ENCODE data around the gene DDX39B.
"Not testable (repeated sequence)": the region's sequence is repeated elsewhere in the genome, so short reads cannot be mapped to it uniquely, and the experiment has no call there.

The DDX39B gene

GRCh38 chr6:31525932-31526591 is 15.7 kb downstream of the DDX39B start:
- peak; percentile 50 for DNase-seq

GRCh38 chr6:31525553-31525931 is 16.3 kb downstream of the DDX39B start:
- no peak for DNase-seq

GRCh38 chr6:31521835-31522234 is 20.0 kb downstream of the DDX39B start:
- DNase-seq, result no peak

DNA sequence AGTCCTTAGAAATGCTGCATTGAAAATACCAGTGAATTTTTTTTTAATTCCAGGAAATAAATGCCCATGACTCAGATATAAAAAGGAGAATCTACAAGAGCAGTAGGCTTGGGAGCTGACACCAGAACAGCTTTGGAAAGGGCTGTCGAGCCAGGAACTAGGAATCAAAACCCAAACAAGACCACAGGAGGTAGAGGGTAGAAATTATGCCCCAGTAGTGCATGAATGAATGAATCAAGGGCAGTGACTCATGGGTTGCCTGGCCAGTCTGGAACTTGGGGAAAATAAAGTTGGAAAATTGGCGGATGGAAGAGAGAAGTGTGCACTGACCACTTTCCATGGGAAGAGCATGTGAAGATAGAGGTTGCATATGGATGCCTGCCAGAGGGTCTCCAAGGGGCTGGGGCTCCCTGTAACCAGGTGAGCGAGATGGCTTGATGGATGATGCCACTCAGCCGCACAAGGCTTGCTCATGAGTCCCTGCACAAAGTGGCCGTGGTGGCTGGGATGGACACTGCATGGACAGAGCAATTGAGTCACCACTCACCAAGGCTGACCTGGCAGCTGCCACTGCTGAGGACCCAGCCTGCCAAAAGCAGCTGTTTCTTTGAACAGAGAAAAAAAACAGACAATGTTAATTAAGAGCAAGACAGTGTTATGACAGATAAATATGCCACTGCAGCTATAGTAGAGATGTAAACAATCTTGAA is 28.2 kb downstream of the DDX39B start:
- DNase-seq, result peak; percentile 42

GRCh38 chr6:31510007-31510406 is 31.8 kb downstream of the DDX39B start:
- no peak for DNase-seq

- DNase-seq, result not testable (repeated sequence)
Observed at GRCh38 chr6:31509036-31509435, 32.8 kb downstream of the DDX39B start.

DNA sequence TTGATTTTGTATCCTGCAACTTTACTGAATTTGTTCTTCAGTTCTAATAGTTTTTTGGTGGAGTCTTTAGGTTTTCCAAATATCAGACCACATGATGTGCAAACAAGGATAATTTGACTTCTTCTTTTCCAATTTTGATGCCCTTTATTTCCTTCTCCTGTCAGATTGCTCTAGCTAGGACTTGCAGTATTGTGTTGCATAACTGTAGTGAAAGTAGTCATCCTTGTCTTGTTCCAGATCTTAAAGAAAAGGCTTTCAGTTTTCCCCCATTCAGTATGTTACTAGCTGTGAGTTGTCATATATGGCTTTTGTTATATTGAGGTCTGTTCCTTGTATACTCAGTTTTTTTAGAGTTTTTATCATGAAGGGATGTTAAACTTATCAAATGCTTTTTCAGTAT is 39.2 kb downstream of the DDX39B start:
- no peak for DNase-seq

GRCh38 chr6:31499648-31500047 is 42.2 kb downstream of the DDX39B start:
- not testable (repeated sequence) for DNase-seq

DNA sequence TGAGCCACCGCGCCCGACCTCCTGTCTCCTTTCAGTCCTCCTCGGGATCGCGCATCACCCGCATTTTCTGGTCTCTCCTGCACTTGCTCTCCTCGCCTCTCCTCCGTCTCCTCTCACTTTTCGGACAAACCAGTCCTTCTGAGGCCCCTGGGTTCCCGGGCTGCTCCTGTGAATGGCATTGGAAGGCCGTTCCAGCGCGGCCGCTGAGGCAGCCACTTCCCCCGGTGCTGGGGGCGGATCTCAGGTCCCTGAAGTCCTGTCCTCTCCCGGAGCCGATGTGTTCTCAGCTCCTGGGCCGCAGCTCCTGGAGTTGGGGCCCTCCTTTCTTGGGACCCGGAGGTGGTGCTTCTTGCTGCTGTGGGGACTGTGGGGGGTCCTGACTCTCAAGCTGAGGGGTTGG is 43.1 kb downstream of the DDX39B start:
- peak; percentile 9 for DNase-seq

GRCh38 chr6:31497531-31498476 is 44.0 kb downstream of the DDX39B start, which contains the start of gene MICB:
Gene MICB (plus strand): TSS chr6:31498145. CDS start chr6:31498194, 49 bp downstream.
- peak; percentile 77 for DNase-seq

- not testable (repeated sequence) for DNase-seq
Observed at GRCh38 chr6:31496826-31497225, 45.0 kb downstream of the DDX39B start.

- DNase-seq, result peak; percentile 66
Observed at GRCh38 chr6:31495580-31495979, 46.2 kb downstream of the DDX39B start.

DNA sequence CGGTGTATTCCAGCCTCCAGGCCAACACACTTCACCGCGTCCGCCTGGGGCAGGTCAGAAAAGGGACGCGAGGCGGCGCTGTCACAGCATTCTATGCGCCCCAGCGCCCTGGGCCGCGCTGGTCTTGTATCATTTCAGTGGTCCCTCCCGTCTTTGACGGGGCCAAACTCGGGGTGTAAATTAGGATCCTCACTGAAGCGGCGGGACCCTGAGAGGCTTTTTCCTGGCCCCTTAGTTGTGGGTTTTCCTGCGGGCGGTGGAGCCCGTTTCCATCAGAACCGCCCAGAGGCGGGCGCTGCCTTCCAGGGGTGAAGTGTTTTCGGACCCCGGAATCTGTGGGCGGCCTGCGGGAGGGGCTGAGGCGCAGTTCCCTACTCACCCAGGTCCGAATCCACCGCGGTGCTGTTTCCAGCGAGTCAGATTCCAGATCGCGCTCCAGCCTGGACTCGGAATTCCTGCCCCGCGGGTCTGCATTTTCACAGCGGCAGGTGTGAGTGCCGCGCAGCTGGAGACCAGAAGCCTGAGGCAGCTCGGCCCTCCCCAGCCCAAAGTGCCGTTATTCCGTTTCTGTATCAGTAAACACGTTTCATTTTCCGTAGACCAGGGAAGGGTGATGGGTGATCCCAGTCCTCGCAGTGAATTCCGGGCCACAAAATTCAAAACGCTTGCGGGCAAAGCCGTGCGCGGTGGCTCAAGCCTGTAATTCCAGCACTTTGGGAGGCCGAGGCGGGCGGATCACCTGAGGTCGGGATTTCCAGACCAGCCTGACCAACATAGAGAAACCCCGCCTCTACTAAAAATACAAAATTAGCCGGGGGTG is 47.7 kb downstream of the DDX39B start:
- DNase-seq, result peak; percentile 72

GRCh38 chr6:31493550-31493874 is 48.3 kb downstream of the DDX39B start:
- not testable (repeated sequence) for DNase-seq

- DNase-seq, result no peak
Observed at GRCh38 chr6:31490115-31490873, 51.5 kb downstream of the DDX39B start.

DNA sequence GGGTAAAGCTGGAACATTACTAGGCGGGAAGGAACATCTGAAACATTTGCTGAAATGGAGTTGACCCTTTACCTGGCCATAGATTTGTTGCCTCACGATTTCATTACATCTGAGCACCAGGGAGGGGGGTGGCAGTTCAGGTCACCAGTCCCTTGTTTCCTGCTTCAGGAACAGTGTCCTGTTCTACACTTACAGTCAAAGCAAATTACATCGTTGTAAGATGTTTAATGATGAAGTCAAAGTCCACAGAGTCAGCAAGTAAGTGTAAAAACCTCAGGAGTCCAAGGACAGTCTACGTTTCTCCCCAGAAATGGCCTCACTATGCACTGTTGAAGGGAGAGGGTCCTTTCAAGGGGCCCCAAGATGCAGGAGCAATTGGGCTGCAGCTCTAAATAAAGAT is 52.7 kb downstream of the DDX39B start:
- no peak for DNase-seq

DNA sequence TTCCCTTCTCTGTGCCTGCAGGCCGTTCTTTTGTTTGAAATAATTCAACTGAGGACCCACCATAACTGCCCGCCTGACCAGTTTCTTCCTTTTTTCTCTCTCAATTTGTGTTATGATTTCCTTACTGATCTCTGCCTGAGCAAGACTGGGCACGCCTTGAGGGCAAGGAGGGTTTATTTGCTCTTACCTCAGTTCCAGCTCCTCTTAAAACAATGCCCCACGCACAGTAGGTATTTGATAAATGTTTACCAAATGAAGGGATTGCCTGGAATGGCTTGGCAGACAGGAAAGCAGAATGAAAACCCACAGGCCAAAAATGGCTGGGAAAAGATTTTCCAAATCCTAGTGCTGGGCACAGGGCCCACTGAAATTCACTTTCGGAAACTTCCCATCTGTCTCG is 54.1 kb downstream of the DDX39B start:
- DNase-seq, result not testable (repeated sequence)

DNA sequence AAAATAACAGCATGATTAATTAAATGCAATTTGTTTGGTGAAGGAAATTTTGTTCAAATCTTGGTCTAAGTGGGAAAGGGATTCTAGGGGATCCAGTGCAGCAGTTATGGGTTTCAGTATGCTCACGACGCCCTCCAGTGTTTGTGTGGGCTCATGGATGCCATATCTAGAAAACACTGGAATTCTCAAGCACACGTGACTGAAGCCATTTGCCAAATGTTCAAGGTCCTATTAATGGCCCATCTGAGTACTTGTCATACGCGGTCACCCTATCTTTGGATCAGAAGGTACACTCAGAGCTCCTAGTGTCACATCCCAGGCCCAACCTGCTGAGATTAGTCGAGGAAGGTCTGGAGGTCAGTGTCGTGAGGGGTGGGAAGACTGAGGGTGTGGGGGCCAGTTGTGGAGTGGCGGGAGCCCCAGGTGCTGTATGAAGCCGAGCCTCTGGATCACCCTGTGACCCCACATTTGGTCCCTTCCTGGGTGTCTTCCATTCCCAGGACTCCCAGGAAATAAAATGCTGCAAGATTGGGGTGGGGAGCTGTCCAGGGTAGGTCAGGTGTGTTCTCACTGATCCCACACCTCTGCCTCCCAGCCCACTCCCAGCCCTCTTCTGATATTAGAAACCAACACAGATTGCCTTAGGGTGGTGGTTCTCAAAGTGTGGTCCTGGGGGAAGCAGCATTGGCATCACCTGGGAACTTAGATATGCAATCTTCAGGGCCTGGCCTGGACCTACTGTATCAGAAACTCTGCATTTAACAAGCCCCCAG is 55.6 kb downstream of the DDX39B start:
- DNase-seq, result not testable (repeated sequence)

GRCh38 chr6:31485055-31485454 is 56.7 kb downstream of the DDX39B start:
- peak; percentile 54 for DNase-seq

DNA sequence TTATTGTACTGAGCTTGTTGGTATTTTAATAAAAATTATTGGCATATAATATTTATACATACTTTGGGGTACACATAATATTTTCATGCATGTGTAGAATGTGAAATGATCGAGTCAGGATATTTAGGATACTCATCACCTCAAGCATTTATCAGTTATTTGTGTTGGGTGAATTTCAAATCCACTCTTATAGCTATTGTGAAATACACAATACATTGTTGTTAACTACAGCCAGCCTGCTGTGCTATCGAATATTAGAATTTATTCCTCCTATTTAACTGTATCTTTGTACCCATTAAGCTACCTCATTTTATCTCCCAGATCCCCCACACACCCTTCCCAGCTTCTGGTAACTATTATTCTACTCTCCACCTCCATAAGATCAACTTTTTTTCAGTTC is 58.4 kb downstream of the DDX39B start:
- DNase-seq, result no peak

GRCh38 chr6:31480574-31480973 is 61.2 kb downstream of the DDX39B start:
- no peak for DNase-seq

All from HCEC 1CT (cell line).